ACHN (cell line): ENCODE data around the gene STAG2.
"Not testable (repeated sequence)": the region's sequence is repeated elsewhere in the genome, so short reads cannot be mapped to it uniquely, and the experiment has no call there.

Experiments
- DNase-seq: peaks from one replicate; pipeline ENCODE4 v3.0.0-alpha.2; 2015
- in situ Hi-C: cut with HindIII; loops from 2 replicates; pipeline ENCODE4 v1.10.0; 2017; ENCODE audit warnings: low sequenced_read_pairs, low pct_ligation_motif_present, low pct_unique_long_range_greater_than_20kb

The STAG2 gene

DNA sequence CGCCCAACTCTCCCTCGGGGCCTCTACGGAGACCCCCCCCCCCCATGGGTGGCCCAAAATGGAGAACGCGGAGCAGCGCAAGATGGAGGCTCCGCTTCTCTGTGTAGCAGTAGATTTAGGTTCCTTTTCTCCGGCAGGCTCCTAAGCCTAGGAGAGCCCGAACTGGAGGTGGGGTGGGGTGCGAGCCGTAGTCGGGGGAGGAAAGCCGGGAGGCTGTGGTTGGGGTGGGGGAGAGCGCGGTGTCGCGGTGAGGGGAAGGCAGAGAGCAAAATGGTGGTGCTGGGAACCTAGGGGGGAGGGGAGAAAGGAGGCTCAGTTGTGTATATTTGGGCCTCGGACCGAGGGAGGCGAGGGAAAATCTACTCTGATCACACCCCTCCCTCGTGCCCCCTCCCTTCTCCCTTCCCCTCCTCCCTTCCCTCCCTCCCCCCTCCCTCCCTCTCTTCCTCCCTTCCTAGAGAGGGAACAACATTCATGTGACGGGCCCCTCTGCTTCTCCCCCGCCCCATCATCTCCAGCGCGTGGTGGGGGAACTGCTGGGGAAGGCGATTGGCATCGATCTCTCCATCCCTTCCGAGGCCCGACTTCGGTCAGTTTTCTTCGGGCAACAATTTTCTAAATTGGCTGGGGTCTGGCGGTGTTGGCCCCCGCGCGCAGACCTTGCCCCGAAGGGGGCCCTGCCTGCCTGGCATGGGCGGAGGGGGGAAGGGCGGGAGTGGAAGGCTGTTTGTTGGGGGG is at the start of gene STAG2:
Gene STAG2 (plus strand): TSS at position 439 of the 738 bp plus-strand sequence. CDS start 60,922 bp downstream, outside the sequence.
- peak; percentile 76 for DNase-seq
- in situ Hi-C loops, result no loop called here

DNA sequence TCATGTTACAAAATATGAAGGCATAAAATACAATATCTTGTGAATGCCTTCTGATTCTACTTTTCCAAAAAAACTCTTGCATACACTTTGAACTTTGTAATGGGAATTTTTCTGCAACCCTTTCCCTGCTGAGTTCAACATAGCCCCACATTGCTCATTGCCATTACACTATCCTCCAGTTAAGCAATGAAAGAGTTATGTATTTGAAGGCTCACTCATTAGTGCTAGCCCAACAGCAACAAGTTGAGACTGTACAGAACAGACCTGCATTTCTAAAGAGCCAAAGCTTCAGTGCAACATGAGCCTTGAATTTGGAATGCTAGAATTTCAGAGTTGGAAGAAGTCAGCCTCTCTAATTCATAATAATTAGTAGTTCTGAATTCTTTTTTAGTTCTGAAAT is 44.4 kb upstream of the STAG2 start:
- in situ Hi-C loops, result no loop called here
- no peak for DNase-seq

DNA sequence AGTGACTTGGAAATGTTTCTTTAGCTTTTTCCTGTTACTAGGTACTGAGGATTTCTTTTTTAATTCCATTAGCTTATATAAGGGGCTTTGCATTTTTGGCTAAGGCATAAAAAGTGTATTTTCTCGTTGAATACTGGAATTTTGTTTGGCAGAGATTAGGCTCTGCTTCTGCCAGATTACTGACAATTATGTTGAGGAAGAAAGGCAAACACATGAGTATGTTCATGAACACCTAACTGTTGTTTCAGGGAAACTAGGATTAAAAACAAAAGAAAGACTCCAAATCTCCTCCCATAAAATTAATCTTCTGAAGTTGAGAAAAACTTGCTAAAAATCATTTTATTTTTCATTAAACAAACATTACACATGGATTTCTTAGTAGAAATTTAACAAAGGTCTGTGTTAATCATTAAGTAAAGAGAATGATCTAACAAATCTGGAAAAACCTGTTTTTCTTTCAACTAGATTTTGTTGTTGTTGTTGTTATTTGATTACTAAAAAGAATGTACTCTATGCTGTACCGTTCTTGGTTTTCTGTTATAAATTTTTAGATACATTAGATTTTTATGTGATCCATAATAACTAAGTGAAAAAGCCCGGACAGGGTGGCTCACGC is 43.3 kb upstream of the STAG2 start:
- DNase-seq, result no peak

DNA sequence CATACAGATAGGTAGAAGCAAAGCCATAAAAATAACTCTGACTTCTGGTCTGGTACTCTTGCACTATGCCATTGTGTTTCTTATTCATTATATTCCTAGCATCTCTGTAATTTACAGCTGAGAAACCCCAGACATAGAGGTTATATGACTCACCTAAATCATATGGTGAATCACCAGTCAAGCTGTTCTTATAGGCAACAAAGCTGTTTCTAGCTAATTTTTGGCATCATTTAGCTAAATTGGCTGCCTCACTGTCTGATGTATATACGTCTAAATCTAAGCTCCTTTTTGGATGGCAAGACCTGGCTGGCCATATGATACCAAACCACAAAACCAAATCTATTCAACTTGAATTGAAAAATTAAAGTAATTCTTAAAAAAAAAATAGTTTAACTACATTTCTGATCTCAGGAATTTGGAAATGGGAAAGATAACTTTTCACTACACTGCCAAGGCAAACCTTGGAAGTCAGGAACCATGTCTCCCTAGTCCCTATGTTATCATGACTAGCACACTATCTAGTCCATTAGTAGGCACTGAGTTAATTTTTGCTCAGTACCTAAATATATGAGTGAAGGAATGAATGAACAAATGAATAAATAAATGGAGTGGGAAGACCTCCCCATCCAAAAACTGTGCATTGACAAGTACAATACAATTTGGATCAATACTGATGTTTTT is 41.3 kb upstream of the STAG2 start:
- DNase-seq, result peak; percentile 28
- in situ Hi-C loops, result no loop called here

More for the DNA sequence above, 43.3 kb upstream of the STAG2 start:
- in situ Hi-C loops, result no loop called here

DNA sequence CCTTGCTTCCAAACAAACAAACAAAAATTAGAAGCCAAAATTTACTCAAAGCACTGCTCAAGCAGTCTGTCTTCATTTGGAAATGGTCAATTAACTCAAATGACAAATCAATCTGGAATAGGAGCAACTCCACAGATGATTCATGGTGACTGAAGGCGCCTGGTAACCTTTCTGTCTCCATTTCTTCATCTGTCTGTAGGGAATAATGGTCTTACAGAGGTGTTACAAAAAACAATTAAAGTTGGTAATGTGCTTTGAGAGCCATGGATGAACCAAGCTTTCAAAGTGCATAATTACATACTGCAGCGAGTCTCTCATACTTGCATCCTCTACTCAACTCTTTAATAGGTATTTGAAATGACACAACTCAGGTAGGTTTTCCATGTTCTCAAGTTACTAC is 38.3 kb upstream of the STAG2 start:
- in situ Hi-C loops, result no loop called here
- DNase-seq, result no peak

DNA sequence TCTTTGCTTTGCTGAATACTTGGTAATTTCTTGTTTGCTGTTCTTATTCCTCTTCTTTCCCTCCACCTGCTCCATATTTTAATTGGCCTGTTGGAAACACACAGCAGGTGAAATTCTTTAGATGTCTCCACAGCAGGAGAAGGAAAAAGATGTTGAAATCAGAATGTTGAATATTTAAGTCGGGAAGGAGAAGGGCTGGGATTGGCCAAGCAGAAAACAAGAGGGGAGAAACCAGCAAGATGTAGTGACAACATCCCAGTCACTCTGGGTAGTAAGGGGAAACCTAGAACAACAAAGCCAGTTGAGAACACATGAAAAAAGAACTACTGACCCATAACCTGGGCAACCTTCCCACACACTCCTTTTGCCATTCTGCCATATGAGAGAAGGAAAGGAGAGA is 37.3 kb upstream of the STAG2 start:
- DNase-seq, result no peak
- in situ Hi-C loops, result no loop called here

DNA sequence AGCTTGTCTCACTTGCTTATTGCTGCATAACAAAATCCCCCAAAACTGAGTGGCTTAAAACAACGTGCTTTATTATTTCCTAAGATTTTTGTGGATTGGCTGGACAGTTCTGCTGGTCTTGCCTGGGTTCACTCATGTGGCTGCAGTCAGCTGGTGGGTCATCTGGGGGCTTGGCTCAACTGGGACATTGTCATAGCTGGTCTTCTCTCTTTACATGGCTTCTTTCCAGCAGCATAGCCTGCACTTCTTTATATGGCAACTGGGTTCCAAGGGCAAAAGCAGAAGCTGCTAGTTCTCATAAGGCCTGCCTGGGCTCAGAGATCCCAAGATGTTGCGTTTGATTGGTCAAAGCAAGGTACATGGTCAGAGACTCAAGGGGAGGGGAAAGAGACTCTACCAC is 33.7 kb upstream of the STAG2 start:
- DNase-seq, result no peak
- in situ Hi-C loops, result no loop called here

DNA sequence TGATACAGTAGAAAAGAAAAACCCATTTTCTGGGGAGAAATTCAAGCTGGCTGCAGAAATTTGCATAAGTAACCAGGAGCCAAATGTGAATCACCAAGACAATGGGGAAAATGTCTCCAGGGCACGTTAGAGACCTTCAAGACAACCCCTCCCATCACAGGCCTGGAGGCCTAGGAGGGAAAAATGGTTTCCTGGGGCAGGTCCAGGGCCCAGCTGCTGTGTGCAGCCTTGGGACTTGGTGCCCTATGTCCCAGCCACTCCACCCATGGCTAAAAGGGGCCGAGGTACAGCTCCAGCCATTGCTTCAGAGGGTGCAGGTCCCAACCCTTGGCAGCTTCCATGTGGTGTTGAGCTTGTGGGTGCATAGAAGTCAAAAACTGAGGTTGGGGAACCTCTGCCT is 29.5 kb upstream of the STAG2 start:
- in situ Hi-C loops, DNase-seq: not testable (repeated sequence)

DNA sequence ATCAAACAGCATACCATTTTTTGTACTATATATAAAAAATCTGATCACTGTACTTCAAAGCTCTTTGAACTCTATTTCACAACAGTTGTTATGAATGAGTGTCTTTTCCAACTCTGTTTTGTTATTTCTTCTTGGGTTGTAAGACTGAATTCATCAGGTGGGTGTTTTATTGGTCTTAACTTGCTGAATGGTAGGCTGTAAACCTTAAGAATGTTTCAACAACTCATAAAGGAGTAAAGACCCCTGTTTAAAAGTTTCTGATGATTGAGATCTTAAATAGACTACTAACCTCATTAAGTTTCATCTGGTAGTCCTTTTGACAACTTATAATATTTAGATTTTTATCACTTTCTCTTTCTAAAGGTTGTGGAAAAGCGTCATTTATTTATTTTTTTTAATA is 18.4 kb upstream of the STAG2 start:
- DNase-seq, result no peak
- in situ Hi-C loops, result no loop called here

DNA sequence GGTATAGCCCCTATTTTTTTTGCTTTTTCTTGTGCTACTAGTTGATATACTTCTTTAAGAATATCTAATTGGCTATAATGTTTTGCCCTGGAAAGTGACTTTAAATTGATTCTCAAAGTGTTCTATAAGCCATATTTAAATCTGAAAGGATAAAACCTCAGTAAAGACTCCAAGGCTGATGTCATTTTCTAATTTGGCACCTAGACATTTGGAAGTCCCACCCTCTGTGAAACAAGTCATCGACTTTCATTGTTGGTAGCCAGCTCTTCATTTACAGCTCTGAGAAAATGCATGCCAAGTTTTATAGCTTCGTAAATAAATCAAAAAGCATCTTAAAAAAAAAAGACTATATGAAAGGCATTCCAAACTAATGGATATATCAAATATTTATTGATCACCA is 18.0 kb upstream of the STAG2 start:
- no peak for DNase-seq
- in situ Hi-C loops, result no loop called here

DNA sequence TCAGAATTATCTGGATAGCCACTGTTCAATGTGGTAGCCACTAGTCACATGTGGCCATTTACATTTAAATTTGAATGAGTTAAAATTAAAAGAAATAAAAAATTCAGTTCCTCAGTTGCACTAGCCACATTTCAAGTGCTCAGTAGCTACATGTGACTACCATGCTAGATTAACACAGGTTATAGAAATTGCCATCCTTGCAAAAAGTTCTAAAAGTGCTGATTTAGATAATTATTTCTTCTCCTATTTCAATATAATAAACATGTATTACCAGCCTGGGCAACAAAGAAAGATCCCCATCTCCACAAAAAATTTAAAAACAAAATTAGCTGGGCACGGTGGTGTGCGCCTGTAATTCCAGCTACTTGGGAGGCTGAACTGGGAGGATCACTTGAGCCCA is 11.7 kb upstream of the STAG2 start:
- no peak for DNase-seq
- in situ Hi-C loops, result no loop called here

DNA sequence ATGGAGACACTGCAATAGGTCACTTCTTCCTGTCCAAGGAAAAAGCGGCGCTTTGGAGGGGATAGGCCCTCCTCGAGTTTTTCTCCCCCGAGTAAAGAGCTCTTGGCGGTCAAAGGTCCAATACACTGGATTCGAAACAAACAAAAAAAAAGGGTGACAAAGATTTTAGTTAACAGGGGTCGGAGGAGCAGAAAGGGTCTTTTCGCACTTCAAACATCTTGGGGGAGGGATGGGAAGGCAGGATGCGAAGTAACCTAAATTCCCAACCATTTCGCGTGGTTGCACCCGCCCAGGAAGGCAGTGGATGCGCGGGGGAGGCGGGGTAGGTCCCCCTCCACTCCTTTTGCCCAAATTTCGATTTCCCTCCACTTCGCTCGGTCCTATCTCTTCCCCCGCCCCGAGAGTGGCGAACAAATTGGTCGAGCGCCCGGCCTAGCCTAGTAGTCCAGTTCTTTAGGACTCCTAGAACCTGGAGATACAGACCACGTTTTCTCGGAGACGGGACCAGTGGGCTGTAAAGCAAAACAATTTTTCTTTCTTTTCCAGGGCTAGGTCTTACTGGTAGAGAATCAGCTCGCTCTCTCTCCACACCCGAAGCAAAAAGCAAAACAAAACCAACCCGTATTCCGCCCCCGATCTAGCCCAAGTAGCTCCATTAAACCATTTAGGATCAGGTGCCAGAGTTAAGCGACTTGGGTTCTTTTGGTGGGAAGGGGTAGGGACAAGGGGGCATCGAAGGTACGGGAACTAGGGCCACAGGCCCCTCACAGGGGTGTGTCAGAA is 2.0 kb upstream of the STAG2 start:
- peak; percentile 48 for DNase-seq
- in situ Hi-C loops, result no loop called here

DNA sequence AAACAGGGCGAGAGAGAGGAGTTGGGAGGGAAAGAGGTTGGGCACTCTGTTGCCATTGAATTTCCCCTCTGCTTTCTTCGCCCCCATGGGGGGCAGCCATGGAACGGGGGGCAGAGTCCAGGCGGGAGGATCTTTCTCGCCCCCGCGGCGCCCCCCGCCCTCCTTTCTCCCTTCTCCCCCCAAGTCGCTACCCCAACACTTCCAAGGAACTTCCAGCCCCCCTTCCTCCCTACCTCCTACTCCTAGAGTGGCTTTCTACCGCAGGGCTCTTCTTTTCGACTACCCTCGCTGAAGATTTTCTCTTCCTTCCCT is 594 bp upstream of the STAG2 start:
- DNase-seq, result no peak
- in situ Hi-C loops, result no loop called here

DNA sequence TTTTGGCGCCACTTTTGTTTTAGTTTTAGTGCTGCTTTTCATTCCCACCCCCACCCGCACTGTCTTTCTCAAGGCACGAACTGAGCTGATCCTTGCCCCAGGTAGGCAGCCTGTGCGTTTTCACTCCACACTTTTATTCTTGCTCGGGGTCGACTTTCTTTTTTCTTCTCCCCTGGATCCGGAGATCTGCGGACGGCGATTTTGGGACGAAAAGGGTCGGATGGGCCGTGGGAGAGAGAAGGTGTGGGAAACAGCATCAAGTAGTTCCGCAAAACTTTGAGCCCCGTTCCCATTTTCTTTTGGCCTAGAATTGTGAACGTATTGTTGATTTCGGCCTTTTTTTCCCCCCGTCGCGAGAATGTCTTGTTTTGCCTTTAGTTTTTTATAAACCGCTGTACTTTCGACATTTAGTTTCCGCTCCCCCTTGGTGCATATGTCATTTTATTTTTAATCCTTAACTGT is 531 bp downstream of the STAG2 start:
- DNase-seq, result no peak

DNA sequence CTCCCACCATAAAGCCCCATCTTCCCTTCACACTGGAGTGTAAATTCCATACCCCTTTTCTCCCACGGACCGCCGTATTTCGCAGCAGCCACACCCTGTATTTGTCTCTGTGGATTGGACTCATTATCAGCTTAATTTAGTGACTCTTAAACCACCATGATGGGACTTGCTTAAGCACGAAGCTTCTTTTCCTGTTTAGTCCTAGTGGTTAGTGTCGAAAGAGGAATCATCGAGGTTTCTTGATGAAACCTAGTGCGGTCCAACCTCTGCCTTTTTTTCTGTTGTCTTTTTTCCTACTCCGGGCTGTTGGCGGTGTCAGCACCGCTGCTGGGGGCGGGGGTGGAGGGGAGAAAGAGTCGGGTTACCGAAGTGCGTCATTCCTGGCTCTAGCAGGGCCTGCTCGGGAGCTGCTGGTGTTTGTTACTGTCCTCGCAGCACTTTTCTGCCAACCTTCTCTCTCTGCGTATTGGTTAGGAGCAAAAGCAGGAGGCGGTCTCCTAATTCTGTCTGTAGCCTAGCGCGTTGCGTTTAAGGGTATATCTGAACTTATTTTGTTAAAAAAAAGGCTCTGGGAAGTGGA is 1.4 kb downstream of the STAG2 start:
- in situ Hi-C loops, result no loop called here
- DNase-seq, result peak; percentile 85

More for the DNA sequence above, 531 bp downstream of the STAG2 start:
- in situ Hi-C loops, result no loop called here

DNA sequence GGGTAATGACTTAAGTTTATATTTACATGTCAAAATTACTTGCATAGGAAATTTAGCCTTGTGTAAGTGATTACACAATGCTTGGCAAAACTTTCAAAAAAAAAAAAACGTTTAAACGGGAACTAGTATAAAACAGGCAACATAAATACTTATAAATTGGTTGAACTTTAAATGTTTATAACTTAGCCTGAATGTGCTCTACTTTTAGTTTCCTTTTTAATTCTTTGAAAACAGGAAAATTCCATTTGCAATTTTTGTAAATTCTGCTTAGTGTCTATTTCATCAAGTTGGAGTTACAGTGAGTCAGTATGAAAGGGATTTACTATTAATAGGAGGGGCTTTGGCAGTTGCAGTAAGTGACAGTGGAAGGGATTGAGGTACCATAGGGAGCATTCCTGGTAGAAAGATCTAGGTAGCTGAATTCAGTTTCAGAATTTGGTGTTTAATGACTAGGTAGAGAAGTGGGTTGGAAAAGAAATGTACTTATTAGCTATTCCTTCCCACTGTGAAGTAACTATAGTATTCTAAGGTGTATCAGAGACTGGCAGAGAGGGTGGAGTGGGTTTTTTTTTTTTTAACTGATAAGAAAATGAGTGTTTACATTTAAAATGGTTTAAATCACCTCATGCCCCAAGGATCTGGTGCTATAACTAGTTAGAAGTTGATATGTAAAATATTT is 2.8 kb downstream of the STAG2 start:
- in situ Hi-C loops, result no loop called here
- DNase-seq, result peak; percentile 9

DNA sequence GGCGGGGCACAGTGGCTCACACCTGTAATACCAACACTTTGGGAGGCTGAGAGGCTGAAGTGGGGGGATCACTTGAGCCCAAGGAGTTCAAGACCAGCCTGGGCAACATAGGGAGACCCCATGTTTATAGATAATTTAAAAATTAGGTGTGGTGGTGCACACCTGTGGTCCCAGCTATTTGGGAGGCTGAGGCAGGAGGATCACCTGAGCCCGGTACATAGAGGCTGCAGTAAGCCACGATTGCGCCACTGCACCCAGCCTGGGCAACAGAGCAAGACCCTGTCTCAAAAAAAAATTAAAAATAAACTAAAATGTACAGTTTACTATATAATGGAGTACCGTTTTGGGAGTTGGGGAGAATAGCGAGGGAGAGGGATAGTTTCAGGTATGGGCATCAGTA is 4.2 kb downstream of the STAG2 start:
- no peak for DNase-seq
- in situ Hi-C loops, result no loop called here

DNA sequence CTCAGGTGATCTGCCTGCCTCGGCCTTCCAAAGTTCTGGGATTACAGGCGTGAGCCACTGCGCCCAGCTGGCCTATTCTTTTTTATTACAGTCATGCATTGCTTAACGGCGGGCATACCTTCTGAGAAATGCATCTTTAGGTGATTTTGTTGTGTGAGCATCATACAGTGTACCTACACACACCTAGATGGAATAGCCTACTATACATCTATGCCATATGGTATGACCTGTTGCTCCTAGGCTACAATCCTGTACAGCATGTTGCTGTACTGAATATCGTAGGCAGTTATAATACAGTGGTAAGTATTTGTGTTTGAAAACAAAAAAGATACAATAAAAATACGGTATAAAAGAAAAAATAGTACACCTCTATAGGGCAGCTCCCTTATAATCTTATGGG is 6.0 kb downstream of the STAG2 start:
- no peak for DNase-seq
- in situ Hi-C loops, result no loop called here
